HFFc6 (cell line): Measurements from ENCODE around the gene NR2E1. TPM values are rescaled to one million over a fixed set of nuclear protein-coding genes. Genes with fewer than 3 reads are reported as not detected.

Experiments used
- DNase-seq: peaks from one replicate; pipeline ENCODE4 v3.0.0-alpha.2; 2018
- H3K27ac Mint-ChIP-seq: 2 replicates; pipeline ENCODE4 v1.8.0; 2020; ENCODE audit warnings: mild to moderate bottlenecking, mixed read lengths
- H3K27me3 Mint-ChIP-seq: 2 replicates; pipeline ENCODE4 v1.8.0; 2021; ENCODE audit warnings: mild to moderate bottlenecking, moderate library complexity, mixed read lengths; ENCODE audit not compliant: insufficient read depth
- H3K36me3 Mint-ChIP-seq: 2 replicates; pipeline ENCODE4 v1.8.0; 2021; ENCODE audit warnings: low read depth, mixed read lengths
- H3K4me1 Mint-ChIP-seq: 2 replicates; pipeline ENCODE4 v1.8.0; 2020; ENCODE audit warnings: low read depth, mixed read lengths
- H3K4me3 Mint-ChIP-seq: 2 replicates; pipeline ENCODE4 v1.8.0; 2020; ENCODE audit warnings: mild to moderate bottlenecking, moderate library complexity, mixed read lengths
- H3K9me3 Mint-ChIP-seq: 2 replicates; pipeline ENCODE4 v1.8.0; 2020; ENCODE audit warnings: mild to moderate bottlenecking, mixed read lengths
- CTCF ChIP-seq: fragments of 200-600 bp; sonication (generic); IDR thresholded peaks from 2 replicates; pipeline ENCODE4 v1.5.0; 2021; ENCODE audit warnings: antibody characterized with exemption, mild to moderate bottlenecking
- total RNA-seq, 6 experiments: library from RNA; stranded (reverse); fragmentation: NEBNext Ultra II Directional; extraction: Animal tissue kit (Norgen Biotek cat#: 25700); gene quantifications; 2 replicates in 1 of 6; 3 replicates in 5 of 6; pipeline ENCODE4 v1.2.3, GENCODE V29; 2021

Gene NR2E1
- total RNA-seq, 6 experiments from 2014 or later, result not detected

GRCh38 chr6:108169464-108170331 is 3.9 kb downstream of the NR2E1 start:
- H3K36me3 Mint-ChIP-seq, result no peaks in the 10 kb centered on the region
- H3K4me3 Mint-ChIP-seq, result no peak overlapping the region
- H3K9me3 Mint-ChIP-seq, result no peaks in the 10 kb centered on the region
- peaks cover 80% of the 10 kb centered on the region for H3K27me3 Mint-ChIP-seq
- H3K4me1 Mint-ChIP-seq, result peaks cover 20% of the 10 kb centered on the region
- no peak for DNase-seq
- no peak overlapping the region for H3K27ac Mint-ChIP-seq
- no peak for TF ChIP-seq CTCF

GRCh38 chr6:108170332-108171290 is 4.8 kb downstream of the NR2E1 start:
- DNase-seq, result no peak
- H3K9me3 Mint-ChIP-seq, result peaks cover 5% of the 10 kb centered on the region; the same call in 1 of the 2 replicates
- H3K4me3 Mint-ChIP-seq, result no peak overlapping the region
- H3K27me3 Mint-ChIP-seq, result peaks cover 80% of the 10 kb centered on the region
- H3K27ac Mint-ChIP-seq, result no peak overlapping the region
- no peak for TF ChIP-seq CTCF
- H3K36me3 Mint-ChIP-seq, result no peaks in the 10 kb centered on the region
- peaks cover 17% of the 10 kb centered on the region for H3K4me1 Mint-ChIP-seq

GRCh38 chr6:108171291-108171917 is 5.6 kb downstream of the NR2E1 start:
- no peak overlapping the region for H3K4me3 Mint-ChIP-seq
- peaks cover 9% of the 10 kb centered on the region for H3K4me1 Mint-ChIP-seq
- no peak overlapping the region for H3K27ac Mint-ChIP-seq
- peaks cover 81% of the 10 kb centered on the region for H3K27me3 Mint-ChIP-seq
- no peak for TF ChIP-seq CTCF
- no peaks in the 10 kb centered on the region for H3K36me3 Mint-ChIP-seq
- H3K9me3 Mint-ChIP-seq, result peaks cover 5% of the 10 kb centered on the region; the same call in 1 of the 2 replicates
- no peak for DNase-seq

GRCh38 chr6:108171918-108172516 is 6.2 kb downstream of the NR2E1 start:
- H3K4me3 Mint-ChIP-seq, result no peak overlapping the region
- H3K27ac Mint-ChIP-seq, result no peak overlapping the region
- peaks cover 8% of the 10 kb centered on the region; the same call in 1 of the 2 replicates for H3K4me1 Mint-ChIP-seq
- peaks cover 5% of the 10 kb centered on the region; the same call in 1 of the 2 replicates for H3K9me3 Mint-ChIP-seq
- no peak for DNase-seq
- H3K36me3 Mint-ChIP-seq, result no peaks in the 10 kb centered on the region
- peaks cover 84% of the 10 kb centered on the region for H3K27me3 Mint-ChIP-seq
- no peak for TF ChIP-seq CTCF
